Suprapubic skin (tissue), 4 donors: ENCODE data around the gene STPG3. TPM values are rescaled to one million over a fixed set of nuclear protein-coding genes. Genes with fewer than 3 reads are reported as not detected.

Experiments used
- DNase-seq, 2 donors: peaks; one replicate each; pipeline ENCODE4 v3.0.0-alpha.2; 2019; ENCODE audit warnings: low spot score in 2 of 2
- H3K27ac ChIP-seq: fragments of 200-600 bp; sonication (generic); one replicate; pipeline ENCODE4 v1.5.1; 2019
- H3K27me3 ChIP-seq: fragments of 200-600 bp; sonication (generic); one replicate; pipeline ENCODE4 v1.5.1; 2019
- H3K36me3 ChIP-seq: fragments of 200-600 bp; sonication (generic); one replicate; pipeline ENCODE4 v1.5.1; 2019
- H3K4me1 ChIP-seq: fragments of 200-600 bp; sonication (generic); one replicate; pipeline ENCODE4 v1.5.1; 2019
- H3K4me3 ChIP-seq: fragments of 200-600 bp; sonication (generic); one replicate; pipeline ENCODE4 v1.5.1; 2019; ENCODE audit warnings: mild to moderate bottlenecking
- H3K9me3 ChIP-seq: fragments of 200-600 bp; sonication (generic); one replicate; pipeline ENCODE4 v1.5.1; 2019
- EP300 ChIP-seq: sonication (generic); formaldehyde crosslinking; IDR thresholded peaks from one replicate; pipeline ENCODE4 v1.6.1; 2017; ENCODE audit warnings: antibody characterized with exemption
- POLR2A ChIP-seq, 2 donors: fragments of 450-650 bp; IDR thresholded peaks; one replicate each; pipeline ENCODE4 v1.6.1; 2017; ENCODE audit warnings: antibody characterized with exemption in 2 of 2, mild to moderate bottlenecking in 2 of 2, moderate library complexity in 2 of 2
- POLR2AphosphoS5 ChIP-seq, 3 donors: sonication (generic); formaldehyde crosslinking; IDR thresholded peaks; one replicate each; pipeline ENCODE4 v1.6.1; 2017; ENCODE audit warnings: antibody characterized with exemption in 3 of 3
- WGBS: methylation state at CpG from one replicate; pipeline ENCODE4 v1.1.5; 2018; 5-methylcytosine and 5-hydroxymethylcytosine counted together
- total RNA-seq, 4 donors: library from RNA; depleted of rRNA; stranded (reverse); fragments of >200 nt; gene quantifications; one replicate each; pipeline ENCODE4 v1.1.0, GENCODE V29; 2016
- TF ChIP-seq, protein P1 (sequence below), 2 donors: fragments of 200-600 bp in 1 of 2; fragments of 450-650 bp in 1 of 2; sonication (generic) in 1 of 2; IDR thresholded peaks; one replicate each; pipeline ENCODE4 v1.5.1; 2016 to 2019; ENCODE audit warnings: antibody characterized with exemption in 2 of 2, mild to moderate bottlenecking in 1 of 2, moderate library complexity in 1 of 2

Gene STPG3
- total RNA-seq, 4 donors from 2014 or later: 1.2 TPM; not detected in 3

- Histone ChIP-seq H3K27ac (no peak overlapping the region), H3K4me1 (peaks cover 43% of the 10 kb centered on the region), H3K36me3 (no peaks in the 10 kb centered on the region), H3K9me3 (no peaks in the 10 kb centered on the region), H3K4me3 (peak overlapping the region; percentile 23), H3K27me3 (peaks cover 44% of the 10 kb centered on the region)
- no peak for TF ChIP-seq EP300
- TF ChIP-seq, protein P1, sequence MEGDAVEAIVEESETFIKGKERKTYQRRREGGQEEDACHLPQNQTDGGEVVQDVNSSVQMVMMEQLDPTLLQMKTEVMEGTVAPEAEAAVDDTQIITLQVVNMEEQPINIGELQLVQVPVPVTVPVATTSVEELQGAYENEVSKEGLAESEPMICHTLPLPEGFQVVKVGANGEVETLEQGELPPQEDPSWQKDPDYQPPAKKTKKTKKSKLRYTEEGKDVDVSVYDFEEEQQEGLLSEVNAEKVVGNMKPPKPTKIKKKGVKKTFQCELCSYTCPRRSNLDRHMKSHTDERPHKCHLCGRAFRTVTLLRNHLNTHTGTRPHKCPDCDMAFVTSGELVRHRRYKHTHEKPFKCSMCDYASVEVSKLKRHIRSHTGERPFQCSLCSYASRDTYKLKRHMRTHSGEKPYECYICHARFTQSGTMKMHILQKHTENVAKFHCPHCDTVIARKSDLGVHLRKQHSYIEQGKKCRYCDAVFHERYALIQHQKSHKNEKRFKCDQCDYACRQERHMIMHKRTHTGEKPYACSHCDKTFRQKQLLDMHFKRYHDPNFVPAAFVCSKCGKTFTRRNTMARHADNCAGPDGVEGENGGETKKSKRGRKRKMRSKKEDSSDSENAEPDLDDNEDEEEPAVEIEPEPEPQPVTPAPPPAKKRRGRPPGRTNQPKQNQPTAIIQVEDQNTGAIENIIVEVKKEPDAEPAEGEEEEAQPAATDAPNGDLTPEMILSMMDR (IDR thresholded peaks at IDR 0.05): peak in 1 of 2 donors; percentile 46
- WGBS: 75% methylated on average over 24 of the region's 85 CpGs
- no peak for DNase-seq
Measured at GRCh38 chr9:137280474-137281344, 29.6 kb downstream of the STPG3 start.

GRCh38 chr9:137281345-137282116 lies 30.4 kb downstream of the STPG3 start:
- no peak for DNase-seq
- H3K9me3 ChIP-seq: no peaks in the 10 kb centered on the region
- peak overlapping the region; percentile 23 for H3K4me3 ChIP-seq
- WGBS: 60% methylated on average over 6 of the region's 39 CpGs
- H3K27ac ChIP-seq: no peak overlapping the region
- H3K36me3 ChIP-seq: no peaks in the 10 kb centered on the region
- peaks cover 35% of the 10 kb centered on the region for H3K4me1 ChIP-seq
- peaks cover 44% of the 10 kb centered on the region for H3K27me3 ChIP-seq
- TF ChIP-seq, protein P1 (IDR thresholded peaks at IDR 0.05): no peak
- TF ChIP-seq POLR2A (IDR thresholded peaks at IDR 0.05): no peak
- no peak for TF ChIP-seq EP300

DNA sequence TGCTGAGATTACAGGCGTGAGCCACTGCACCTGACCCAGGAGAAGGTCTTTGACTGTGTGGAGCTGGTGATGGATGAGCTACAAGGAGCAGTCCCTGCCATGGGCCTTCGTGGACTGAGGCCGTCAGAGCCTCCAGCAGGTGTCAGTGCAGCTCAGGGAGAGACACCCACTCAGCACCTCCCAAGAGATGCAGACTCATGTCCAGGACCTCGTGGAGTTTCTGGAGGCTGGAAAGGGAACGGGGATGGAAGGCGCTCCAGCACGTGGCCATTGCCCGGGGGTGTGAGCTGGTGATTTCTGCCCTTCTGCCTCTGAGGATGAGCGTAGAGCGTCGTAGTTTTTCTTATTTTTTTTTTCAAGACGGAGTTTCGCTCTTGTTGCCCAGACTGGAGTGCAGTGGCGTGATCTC lies 35.9 kb downstream of the STPG3 start:
- H3K9me3 ChIP-seq: no peaks in the 10 kb centered on the region
- no peak overlapping the region for H3K4me3 ChIP-seq
- no peaks in the 10 kb centered on the region for H3K27me3 ChIP-seq
- H3K27ac ChIP-seq: no peak overlapping the region
- WGBS: 57% methylated on average over 12 of the region's 14 CpGs
- TF ChIP-seq POLR2AphosphoS5 (IDR thresholded peaks at IDR 0.05): no peak
- TF ChIP-seq, protein P1 (IDR thresholded peaks at IDR 0.05): peak; percentile 41 to 47
- H3K36me3 ChIP-seq: no peaks in the 10 kb centered on the region
- peak in 1 of 2 donors; percentile 65 for DNase-seq
- H3K4me1 ChIP-seq: no peaks in the 10 kb centered on the region

- peaks cover 29% of the 10 kb centered on the region for H3K4me1 ChIP-seq
- WGBS: 55% methylated on average over 14 of the region's 15 CpGs
- TF ChIP-seq, protein P1 (IDR thresholded peaks at IDR 0.05): no peak
- TF ChIP-seq POLR2AphosphoS5 (IDR thresholded peaks at IDR 0.05) (no peak), POLR2A (IDR thresholded peaks at IDR 0.05) (no peak), EP300 (no peak)
- no peaks in the 10 kb centered on the region for H3K9me3 ChIP-seq
- H3K27me3 ChIP-seq: peaks cover 40% of the 10 kb centered on the region
- no peak overlapping the region for H3K27ac ChIP-seq
- H3K36me3 ChIP-seq: no peaks in the 10 kb centered on the region
- no peak for DNase-seq
- no peak overlapping the region for H3K4me3 ChIP-seq
Measured at GRCh38 chr9:137293094-137293481, 42.0 kb downstream of the STPG3 start.

DNA sequence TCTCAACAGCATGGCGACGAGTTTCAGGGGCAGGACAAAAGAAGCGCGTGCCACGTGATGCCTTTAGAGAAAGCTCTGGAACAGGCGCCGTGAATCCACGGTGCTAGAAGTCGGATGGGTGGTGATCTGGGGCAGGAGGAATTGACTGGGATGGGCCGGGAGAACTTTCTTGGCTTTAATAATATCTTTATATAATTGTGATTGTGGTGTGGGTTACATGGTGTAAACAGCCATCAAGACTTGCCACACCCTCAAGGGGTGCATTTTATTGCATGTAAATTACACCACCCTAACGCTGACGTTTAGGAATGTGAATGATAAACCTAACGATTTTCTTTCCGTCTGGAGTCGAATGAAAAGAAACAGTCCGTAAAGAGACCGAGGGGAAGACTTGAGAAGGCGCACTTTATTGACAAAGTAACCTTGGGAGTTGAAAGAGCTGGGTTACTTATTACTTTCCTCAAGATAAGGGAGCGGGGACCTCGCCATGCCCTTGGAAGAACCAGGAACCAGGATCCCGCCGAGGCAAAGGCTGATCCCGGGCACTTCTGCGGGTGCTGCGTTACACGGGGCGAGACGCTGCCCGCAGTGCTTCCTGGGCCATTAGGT lies 42.5 kb downstream of the STPG3 start:
- no peak for TF ChIP-seq EP300
- no peak for TF ChIP-seq POLR2AphosphoS5 (IDR thresholded peaks at IDR 0.05)
- TF ChIP-seq, protein P1 (IDR thresholded peaks at IDR 0.05): no peak
- no peak for TF ChIP-seq POLR2A (IDR thresholded peaks at IDR 0.05)
- WGBS: 64% methylated on average over 29 of the region's 29 CpGs
- Histone ChIP-seq H3K36me3 (no peaks in the 10 kb centered on the region), H3K4me3 (no peak overlapping the region), H3K27ac (no peak overlapping the region), H3K4me1 (peaks cover 29% of the 10 kb centered on the region), H3K9me3 (no peaks in the 10 kb centered on the region), H3K27me3 (peaks cover 44% of the 10 kb centered on the region)
- no peak for DNase-seq
